Endothelial cell of hepatic sinusoid (primary cell): ENCODE data around the gene CCM2.
"Not testable (repeated sequence)": the region's sequence is repeated elsewhere in the genome, so short reads cannot be mapped to it uniquely, and the experiment has no call there.

Experiments
- in situ Hi-C: cut with HindIII; loops from 2 replicates; pipeline ENCODE4 v1.10.0; 2017; ENCODE audit warnings: low sequenced_read_pairs

CCM2 gene

GRCh38 chr7:44979481-44980392 is 20.3 kb upstream of the CCM2 start:
- in situ Hi-C loops: no loop called here

DNA sequence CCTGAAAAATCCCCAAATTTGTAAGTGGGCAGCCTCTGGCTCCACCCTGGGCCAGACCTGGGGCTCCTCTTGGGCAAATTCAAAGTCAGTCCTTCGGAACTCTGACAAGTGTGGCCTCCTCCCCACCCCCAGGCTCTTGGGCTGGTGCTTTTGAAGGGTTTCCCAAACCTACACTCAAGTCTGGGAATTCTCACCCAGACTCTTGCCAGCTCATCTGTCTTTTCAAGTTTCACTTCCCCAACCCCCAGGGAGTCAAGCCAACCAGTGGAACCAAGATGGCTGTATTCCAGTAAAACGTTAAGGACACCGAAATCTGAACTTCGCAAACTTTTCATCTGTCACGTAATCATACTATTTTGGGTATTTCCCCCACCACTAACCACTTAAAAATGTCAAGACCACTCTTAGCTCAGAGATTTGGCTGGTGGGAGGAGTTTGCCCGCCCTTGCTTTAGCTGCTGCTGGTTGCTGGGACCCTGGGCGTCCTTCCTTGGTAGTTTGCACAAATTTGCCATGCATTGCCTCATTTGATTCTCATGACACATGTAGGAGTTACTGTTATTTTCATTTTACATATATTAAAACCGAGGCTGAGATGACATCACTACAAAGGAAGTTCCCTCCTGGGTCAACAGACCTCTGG is 19.5 kb upstream of the CCM2 start:
- in situ Hi-C loops: no loop called here

DNA sequence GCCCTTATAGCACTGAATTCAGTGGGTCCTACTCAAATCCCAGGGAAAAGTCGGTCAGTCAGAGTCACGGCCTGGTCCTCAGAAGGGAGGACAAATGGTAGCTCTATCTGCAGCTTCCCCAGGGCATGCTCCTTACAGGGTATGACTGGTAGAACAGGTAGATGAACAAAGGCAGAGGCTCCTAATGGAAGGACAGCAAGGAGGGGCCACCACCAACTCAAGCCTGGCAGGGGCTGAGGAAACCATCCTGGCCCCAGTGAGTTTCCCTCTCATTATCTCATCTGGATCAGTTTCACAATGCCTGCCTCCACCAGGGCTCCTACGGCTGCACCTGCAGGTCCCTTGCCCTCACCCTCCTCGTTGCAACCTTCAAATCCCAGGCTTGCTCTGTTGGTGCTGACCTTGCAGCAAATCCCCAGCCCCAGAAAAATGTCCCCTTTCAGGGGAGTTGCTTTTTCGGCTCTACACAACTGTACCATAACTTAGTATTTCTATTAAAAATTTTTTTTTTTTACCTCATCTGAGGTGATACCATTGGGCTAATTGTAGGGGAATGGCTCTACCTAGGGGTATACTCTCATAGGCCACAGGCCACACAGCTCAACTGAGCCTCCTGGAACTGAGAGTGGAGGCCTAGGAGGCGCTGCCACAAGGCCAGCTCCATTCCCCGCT is 18.8 kb upstream of the CCM2 start:
- in situ Hi-C loops: no loop called here

GRCh38 chr7:44982535-44982923 is 17.5 kb upstream of the CCM2 start:
- in situ Hi-C loops: no loop called here

GRCh38 chr7:44982970-44983369 is 17.0 kb upstream of the CCM2 start:
- in situ Hi-C loops: no loop called here

DNA sequence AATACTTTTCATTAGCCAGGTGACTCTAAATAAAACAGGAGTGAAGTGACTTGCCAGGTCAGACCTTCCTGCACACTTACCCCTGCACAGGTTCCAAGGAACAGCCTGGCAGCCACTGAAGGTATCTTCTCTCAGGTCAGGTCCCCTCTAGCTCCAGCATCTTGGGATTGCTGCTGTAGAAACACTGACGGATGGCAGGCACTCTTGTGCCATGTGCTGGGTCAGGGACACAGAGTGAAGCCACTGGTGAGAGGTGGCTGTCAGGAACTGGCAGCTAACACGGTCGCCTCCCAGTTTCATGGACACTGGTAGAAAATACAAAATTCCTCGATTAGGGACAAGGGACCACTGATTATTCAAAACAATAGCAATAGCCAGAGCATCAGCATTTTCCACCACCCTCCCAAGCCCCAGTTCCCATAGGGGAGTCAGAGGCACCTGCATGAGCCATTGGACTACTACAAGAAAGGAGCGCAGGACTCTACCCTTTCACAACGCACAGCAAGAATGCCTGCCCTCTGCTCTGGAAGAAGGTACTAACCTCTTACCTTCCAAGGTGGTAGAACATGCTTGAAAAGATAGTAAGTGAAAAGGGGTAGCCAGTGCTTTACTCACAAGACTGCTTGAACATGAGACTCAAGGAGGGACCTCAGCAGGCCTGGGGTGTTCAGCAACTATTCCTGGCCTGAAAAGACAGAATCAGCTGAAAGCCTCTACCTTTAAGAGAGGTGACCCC is 16.1 kb upstream of the CCM2 start:
- in situ Hi-C loops: no loop called here

DNA sequence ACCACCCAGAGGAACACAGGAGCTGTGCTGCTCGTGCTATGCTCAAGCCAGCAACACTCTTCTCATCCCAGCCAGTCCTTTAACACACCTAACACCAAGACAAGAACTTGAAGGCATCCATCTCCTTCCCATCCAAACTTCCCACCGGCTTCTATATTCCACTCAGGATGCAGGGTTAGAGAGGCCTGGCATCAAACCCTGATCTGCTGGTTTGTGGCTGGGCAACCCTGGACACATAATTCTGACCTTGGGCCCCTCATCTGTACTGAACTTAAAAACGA is 15.6 kb upstream of the CCM2 start:
- in situ Hi-C loops: no loop called here

DNA sequence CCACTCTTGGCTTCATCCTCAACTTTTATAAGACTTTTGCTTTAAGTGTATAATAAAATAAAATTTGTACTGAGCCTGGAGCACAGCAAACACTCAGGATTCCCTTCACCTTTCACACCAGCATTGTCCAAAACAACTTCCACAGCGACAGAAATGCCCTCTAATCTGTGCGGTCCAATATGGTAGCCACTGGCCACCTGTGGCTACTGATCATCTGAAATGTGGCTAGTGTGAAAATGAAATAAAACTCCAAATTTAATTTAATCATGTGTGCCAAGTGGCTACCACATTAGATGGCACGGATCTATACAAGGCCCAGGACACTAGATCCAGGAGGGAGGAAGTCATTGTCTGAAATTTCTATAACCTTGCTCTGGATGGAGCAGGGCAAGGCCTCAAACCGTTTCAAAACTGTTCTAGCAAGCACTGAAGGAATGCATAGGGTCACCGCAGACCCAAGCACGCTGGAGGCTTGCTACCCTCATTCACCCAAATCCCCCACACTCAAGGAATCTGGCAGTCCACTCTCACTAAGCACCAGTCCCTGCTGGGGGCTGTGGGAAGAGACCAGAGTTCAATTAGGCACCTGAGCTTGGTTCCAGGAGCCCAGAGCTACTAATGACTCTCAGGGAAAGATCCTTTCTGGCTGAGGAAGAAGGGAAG is 14.8 kb upstream of the CCM2 start:
- in situ Hi-C loops: no loop called here

DNA sequence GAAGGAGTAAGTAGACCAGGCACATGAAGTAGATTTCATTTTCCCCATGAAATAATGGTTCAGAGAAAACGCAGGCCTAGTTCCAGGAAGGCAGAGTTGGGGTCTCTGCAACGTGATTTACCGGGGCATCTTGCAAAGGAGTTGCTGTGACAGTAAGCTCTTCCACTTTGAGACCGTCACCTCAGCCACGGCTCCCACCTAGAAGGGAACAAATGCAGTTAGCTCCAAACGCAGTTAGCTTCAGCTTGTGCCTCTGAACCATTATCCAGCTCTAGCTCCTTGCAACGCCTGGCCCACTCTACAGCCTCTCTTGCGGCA is 14.1 kb upstream of the CCM2 start:
- in situ Hi-C loops: no loop called here

DNA sequence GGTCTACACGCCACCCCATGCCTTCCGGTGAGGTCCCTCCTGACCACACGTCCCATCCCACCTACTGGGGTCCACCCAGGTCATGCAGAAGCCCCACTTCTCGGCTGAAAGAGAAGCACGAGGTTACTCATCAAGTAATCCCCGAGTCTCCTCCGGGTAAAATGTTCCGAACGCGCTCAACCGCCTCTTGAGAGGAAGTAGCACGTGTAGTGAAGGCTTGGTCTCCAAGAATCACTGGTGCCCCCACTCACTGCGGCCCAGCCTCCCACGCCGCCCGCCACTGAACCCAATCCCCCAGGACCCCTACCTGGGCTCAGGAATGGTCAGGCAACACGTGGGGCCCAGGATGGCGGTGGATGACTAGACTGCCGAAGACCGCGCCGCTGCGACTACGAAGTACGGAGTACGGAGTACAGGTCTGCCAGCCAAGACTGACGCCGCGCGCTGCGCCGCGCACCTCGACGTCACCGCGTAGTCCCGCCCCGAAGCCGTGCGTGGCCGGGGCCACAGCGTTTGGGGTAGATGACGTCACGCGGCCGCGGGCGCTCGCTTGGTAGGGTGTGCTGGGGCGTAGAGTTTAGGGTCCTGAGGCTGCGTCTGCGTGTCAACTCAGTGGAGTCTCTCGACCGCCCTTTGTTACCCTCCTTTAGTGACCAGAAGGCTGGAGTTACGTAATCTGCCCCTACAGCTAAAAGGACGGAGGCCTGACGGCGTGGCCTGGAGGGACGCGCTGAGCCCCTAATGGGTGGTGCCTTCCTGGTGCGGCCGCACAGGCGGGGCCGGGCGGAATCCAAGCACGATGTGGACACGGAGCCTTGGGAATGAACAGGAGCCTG is 13.6 kb upstream of the CCM2 start:
- in situ Hi-C loops: no loop called here

DNA sequence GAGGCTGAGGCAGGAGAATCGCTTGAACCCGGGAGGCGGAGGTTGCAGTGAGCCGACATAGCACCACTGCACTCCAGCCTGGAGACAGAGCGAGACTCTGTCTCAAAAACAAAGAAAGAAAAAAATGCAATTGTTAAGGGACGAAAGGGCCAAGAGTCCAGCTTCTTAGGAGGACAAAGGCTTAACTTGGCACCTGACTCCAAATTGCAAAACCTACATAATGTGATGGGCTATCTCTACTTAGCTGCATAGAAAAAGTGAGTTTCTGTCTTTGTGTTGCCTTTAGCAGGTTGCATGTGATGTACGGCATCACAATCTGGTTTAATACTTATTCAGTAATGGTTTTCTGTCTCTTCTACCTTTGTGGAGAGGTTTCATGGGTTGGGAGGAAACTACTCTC is 12.5 kb upstream of the CCM2 start:
- in situ Hi-C loops: no loop called here

- in situ Hi-C loops: no loop called here
These were observed 12.0 kb upstream of the CCM2 start for GRCh38 chr7:44987996-44988395.

GRCh38 chr7:44988701-44989100 is 11.3 kb upstream of the CCM2 start:
- in situ Hi-C loops: no loop called here

- in situ Hi-C loops: no loop called here
These were observed 10.9 kb upstream of the CCM2 start for GRCh38 chr7:44989132-44989531.

- in situ Hi-C loops: no loop called here
These were observed 9.6 kb upstream of the CCM2 start for GRCh38 chr7:44990109-44991023.

GRCh38 chr7:44992004-44992795 is 7.8 kb upstream of the CCM2 start:
- in situ Hi-C loops: not testable (repeated sequence)

DNA sequence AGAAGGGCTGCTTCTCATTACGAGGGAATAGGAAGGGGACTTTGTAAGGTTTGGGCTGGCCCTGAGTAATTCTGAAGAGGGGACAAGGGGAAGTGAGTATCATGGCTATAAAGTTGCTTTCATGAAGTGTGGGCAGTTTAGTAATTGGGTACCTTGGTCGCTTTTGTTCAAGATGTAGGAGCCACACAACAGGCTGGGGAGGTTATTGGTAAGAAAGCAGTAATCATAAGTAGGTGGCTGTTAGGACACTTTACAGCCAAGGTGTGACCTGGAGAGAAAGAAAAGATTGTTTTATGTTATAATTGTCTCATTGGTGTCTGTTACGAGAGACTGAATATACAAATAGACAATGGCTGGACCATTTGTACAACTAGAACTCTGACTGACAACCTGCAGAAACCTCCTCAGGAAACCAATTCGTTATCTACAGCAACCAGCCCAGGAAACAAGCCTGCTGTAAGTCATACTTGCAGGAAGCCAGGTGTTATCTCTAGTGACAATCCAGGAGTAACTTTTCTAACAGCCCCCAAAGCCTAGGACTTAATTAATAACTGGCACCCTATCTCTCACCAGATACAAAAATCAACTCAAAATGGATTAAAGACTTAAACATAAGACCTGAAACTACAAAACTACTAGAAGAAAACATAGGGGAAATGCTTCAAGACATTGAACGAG is 5.0 kb upstream of the CCM2 start:
- in situ Hi-C loops: no loop called here
